Ramos (cell line): ENCODE results near the gene SLC25A28.

Experiments
- in situ Hi-C: fragments of 300-500 bp; cut with MboI; formaldehyde crosslinking; loops from one replicate; pipeline ENCODE4 v1.14.3; 2022; ENCODE audit warnings: low sequenced_read_pairs; ENCODE audit not compliant: unreplicated experiment

The SLC25A28 gene

DNA sequence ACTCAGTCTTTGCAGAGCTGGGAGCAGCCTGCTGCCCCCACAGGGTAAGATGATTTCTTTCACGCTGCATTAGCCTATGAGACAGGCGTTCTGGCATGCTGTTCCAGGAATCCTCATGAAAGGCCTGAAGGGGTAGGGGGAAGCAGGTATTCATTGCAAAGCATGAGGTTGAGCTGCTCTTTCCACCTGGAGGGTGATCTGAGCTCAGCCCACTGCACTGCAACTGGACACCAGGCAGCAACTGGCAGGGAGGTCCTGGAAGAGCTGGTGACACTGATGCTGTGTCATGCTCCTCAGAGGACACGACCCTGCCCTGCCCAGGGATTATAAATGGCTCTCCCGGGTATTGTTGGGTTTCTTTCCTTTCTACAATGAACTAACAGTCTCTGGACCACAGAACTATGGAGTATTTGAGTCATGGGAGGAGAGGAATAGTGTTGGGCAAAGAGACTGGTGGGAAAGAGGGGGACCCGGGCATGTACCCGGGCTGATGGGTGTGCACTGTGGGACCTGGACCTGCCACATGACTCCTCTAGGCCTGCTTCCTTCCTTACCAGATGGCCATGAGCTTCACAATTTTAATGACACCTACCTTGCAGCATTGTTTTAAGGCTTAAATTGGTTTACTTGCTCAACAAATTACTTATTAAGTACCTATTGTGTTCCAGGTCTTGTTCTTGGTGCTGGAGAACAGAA, 24.3 kb downstream of the SLC25A28 start:
- in situ Hi-C loops = loop anchor here (5.0 kb wide), 1 partner anchor 204 kb away; no protein-coding TSS in a partner anchor

DNA sequence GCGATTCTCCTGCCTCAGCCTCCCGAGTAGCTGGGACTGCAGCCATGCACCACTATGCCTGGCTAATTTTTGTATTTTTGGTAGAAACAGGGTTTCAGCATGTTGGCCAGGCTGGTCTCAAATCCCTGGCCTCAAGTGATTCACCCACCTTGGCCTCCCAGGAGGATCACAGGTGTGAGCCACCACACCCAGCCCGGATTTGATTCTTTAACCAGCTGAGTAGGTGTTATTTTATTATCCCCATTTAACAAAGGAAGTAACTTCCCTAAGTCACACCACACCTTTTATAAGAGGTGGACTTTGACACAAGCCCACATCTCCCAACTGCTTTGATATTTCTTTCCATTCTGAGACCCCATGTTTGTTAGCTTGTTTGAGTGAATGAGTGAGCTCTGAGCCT, 25.0 kb downstream of the SLC25A28 start:
- in situ Hi-C loops = loop anchor here (5.0 kb wide), 1 partner anchor 203 kb away; no protein-coding TSS in a partner anchor

DNA sequence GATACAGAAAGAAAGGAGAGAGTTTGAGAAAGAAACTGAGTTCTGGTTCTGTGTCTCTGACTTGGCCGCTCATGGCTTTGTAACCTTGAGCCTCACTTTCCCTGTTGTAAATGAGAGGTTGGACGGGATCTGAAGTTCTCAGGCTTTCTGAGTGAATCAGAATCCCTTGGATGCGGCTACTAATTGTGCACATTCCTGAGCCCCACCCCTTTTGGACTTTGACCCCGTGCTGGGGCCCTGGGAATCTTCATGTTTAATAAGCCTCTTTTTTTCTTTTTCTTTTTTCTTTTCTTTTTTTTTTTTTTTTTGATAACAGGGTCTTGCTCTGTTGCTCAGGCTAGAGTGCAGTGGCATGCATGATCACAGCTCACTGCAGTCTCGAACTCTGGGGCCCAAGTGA, 26.9 kb downstream of the SLC25A28 start:
- in situ Hi-C loops = no loop called here

DNA sequence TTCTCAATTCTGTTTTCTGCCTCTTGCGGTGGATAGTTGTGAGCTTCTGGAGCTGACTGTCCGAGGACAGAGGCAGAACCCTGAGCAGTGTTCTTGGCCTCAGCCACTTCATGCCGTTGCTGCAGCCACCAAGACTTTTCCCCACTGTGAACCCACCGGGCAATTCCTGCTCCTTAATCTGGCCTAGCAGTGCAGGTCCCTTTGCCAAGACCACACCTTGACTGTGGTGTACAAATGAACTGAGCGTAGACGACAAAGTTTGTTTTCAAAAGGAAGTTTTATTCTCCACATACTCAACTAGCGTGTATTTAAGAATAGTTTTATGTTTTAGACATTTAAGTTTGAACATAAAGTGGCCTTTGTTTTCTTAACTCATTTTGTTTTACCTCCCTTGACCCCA, 29.4 kb downstream of the SLC25A28 start:
- in situ Hi-C loops = no loop called here

DNA sequence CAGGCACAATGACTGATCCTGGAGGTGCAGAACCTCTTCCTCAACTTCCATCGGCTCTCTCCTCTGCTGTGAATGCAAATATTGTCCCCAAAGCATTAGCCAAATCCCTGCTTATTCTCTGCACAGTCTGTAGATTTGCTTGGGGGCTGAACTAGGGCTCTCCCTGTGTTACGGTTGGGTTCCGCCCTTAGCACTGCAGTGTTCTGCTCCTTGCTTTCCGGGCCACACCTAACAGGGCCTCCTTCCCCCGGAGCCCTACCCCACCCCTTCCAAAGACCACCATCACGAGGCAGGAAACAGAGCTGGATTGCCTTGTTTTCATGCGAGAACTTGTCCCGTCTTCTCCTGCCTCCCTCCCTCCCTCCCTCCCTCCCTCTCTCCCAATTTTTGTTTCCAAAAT, 36.6 kb downstream of the SLC25A28 start:
- in situ Hi-C loops = no loop called here

DNA sequence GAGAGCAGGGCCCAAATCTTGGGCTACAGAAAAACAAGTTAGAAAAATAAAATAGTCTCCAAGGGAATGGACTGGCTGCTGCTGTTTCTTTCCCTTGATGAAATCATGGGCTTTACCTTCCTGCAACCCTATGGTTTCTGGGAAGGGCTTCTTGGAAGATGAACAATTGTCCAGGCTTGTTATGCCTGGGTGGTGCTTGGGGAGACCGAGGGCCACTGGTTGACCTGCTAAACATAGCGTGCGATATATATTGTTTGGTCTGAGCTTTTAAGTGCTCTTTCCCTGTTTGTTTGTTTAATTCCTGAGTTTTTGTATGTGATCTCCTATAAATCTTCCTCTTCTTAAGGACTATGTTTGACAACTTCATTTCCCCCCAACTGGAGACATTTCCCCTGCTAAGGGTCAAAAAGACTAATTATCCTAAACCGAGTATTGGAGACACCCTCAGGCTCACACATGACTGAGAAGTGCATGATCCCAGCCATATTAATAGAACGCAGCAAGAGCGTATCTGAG, 37.9 kb downstream of the SLC25A28 start:
- in situ Hi-C loops = no loop called here

DNA sequence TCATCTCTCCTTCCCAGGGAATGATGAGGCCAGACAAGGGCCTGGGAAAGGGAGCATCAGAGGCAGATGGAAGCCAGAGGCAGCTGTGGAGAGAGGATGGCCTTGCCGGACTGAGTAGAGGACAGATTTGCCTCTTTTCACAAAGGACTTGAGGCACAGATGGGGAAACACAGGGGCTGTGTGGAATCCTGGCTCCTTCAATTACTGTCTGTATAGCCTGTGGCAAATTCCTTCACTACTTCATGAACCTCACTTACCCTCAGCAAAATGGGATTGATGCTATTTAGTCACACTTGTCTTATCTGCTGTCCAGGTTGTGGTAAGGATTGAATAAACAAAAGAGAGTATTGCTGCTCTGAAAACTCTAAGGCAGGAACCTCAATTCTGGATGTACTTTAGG, 40.3 kb downstream of the SLC25A28 start:
- in situ Hi-C loops = no loop called here

DNA sequence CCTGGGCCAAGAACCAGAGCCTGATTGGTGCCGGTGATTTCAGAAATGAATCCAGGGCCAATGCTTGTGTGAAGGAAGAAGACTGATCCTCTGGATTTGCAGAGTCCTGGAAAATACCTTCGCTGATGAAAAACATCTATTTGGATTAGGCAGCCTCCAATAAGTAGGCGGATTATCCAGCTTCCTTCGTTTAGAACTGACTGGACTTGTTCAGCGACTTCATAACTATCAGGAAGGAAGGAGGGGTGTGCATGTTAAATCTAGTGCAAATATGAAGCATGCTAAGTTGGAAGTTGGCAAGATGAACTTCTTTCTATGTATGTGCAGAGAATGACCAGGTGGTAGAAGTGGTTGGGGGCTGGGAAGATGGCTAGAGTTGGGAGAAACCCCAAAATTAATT, 46.4 kb downstream of the SLC25A28 start:
- in situ Hi-C loops = no loop called here

DNA sequence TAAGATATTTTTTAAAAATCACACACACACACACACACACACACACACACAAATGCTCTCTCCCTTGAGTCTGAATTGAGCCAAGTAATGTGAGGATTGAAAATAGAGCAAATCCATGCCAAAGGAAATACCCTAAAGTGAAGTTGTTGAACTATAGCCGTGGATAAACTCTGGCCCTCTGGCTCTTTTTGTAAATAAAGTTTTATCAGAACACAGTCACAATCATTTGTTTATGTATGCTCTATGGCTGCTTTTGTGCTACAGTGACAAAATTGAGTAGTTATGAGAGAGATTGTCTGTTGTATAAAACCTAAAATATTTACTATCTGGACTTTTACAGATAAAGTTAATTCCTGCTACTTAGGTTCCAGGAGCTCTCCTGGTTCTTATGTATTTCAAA, 48.4 kb downstream of the SLC25A28 start:
- in situ Hi-C loops = no loop called here

DNA sequence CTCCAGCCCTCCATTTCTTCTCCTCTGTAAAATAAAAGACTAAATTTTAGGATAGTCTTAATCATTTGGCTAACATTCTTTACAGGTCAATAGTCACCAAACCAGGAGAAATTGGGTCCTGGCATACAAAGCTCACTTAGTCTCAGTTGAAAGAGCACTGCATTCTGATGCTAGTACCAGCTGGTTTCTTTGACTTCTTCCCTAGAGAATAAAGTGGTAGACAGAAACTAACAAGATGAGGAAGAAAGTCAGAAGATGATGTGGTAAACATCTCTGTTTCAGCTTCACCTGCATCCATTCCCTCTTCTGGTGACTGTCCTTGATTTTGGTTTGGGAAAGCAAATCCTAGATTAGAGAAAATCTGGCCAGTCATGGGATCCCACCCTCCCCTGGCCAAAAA, 50.3 kb downstream of the SLC25A28 start:
- in situ Hi-C loops = no loop called here

DNA sequence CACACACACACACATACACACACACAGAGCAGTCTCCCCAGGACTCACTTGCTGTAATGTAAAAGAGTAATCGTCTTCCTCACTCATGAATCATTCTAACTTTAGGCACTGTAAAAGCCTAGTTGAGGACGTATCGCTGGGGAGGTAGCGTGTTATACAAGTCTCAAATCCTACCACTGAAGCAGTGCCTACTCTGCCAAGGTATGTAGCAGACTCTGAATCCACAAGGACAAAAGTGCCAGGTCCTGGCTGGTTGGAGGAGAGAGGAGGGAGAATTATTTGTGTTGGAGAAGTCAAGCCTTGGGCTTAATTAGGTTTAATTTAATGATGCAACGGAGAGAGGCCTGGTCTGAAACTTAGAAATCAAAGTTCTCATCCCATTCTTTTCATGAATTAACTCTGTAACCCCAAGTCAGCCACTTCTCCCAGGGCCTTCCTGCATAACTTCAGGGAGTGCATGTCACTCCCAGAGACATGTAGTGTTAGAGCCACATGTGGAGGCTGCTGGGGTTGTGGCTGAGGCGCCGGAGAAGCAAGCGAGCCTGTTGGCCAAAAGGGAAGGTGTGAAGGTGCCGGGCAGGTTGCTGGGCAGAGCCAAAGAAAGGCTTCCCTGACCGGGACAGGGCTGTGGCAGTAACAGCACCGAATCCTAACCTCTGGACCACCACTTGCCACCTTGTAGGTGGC, 50.8 kb downstream of the SLC25A28 start:
- in situ Hi-C loops = no loop called here

DNA sequence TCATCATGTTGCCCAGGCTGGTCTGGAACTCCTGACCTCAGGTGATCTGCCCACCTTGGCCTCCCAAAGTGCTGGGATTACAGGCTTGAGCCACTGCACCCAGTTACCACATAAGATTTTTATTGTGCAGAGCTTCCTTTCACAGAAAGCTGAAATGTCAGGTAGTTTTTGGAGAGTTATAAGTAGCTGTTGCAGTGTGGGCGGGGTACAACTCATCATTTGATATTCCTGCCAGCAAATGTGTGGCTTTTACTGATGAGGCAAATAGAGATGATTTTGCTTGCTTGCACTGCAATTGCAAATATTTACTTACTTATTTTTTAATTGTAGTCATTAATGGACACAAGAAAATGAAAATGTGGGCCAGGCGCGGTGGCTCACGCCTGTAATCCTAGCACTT, 55.1 kb downstream of the SLC25A28 start:
- in situ Hi-C loops = no loop called here

DNA sequence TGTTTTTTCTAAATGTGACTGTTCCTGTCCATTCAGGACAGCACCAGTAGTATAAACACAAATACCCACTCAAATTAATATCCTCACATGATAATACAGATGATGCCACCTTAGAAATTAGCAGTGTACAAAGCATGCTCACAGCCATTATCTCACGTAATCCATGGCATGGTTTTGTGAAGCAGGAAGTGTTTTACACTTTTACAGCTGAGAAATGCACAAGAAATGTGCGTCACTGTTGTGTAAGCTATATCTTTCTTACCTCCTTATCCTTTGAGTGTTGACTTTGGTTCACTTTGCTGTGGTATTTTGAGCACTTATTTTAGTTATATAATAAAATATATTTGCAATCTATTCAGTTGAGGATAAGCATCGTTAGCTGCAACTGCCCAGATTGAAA, 55.9 kb downstream of the SLC25A28 start:
- in situ Hi-C loops = no loop called here

DNA sequence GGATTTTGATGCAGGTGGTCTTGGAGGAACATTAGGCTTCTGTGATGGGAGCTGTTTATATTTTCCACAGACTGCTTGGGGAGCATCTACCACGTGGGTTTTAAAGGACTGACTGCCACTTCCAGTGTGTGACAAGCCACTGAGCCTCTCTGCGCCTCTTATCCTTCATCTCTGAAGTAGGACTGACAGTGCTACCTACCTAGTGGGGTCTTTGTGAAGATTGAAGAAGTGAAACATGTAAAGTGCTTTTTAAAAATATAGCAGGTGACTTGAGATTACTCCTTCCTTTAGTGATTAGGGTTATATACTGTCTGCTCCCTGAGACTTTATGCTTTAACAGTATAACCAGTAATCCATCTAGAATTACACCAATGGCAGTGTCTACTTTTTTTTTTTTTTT, 57.6 kb downstream of the SLC25A28 start:
- in situ Hi-C loops = no loop called here
